HG03066 (cell line): Measurements from ENCODE around the gene KCTD1.

Experiments used
- ATAC-seq: cut with Tn5 transposase; IDR thresholded peaks from one replicate; pipeline ENCODE4 v1.9.1; 2021; ENCODE audit warnings: low read depth; ENCODE audit not compliant: unreplicated experiment

Gene KCTD1

DNA sequence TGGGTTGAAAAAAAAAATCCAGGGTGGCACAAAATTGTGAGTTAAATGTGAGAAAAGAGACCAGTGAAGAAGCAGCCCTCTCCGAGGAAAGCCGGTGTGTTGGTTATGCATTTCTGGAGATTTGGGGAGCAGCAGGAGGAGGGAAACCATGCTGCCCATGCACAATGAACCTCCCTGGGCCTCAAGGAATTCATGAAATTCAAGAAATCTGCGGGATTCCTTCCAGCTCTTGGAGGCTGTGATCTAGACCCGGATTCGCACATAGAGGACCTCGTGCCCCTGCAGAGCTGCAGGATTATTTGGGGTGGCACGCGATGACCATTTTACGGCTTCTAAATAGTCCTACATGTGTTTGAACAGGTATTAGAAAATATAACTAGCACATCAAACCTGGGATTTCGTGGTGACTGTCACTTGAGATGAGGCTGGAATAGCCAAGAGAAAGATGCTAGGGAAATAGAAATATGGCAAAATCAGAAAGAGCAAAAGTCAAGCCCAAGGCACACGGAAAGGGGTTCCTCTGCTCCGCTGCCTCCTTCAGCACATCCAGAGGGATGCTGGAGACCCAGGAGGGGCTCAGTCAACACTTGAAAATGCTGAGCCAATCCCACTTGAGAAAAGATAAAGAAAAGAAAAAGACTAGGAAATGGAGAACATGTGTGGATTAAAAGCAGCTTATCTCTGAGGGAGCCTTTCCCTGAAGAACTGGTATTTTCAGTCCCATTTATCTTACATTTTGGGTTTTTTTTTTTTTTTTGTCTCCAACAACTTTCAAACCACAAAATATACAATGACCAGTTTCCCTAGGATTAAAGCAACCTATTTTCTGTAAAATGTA is 22.0 kb downstream of the KCTD1 start:
- ATAC-seq, result no peak

DNA sequence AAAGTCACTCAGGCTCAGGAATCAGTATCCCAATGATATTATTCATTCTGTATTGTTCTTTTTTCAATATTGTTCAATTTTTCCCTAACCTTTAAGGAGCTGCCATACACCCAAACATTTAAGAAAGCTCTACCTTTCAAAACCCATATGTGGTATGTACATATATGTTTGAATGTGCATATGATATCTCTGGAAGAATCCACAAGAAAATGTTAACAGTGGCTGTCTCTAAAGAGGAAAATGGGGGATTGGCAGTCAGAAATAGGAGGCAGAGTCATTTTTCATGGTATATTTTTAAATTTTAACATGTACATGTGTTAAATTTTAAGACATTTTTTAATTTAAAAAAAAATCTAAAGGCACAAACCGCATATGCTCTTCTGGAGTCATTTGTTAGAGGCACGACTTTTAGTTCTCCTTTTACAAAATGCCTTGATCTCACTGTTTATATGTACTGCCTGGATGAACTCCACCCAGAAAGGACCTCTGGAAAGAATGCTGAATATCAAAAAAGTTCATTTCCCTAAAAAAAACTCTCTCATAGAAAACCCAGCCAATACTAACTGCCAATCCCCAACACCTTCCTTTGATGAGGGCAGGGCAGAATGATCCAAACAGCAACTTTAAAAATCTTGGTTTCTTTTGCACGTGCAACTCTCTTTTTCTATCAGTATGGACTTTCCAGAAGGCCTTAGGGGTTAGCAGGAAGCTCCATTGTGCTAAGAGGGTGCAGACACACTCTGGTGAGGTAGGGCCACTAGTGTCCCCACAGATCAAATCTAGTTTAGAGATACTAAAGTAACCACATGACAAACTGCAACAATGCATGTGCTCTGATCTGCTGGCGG is 23.6 kb downstream of the KCTD1 start:
- ATAC-seq, result no peak

DNA sequence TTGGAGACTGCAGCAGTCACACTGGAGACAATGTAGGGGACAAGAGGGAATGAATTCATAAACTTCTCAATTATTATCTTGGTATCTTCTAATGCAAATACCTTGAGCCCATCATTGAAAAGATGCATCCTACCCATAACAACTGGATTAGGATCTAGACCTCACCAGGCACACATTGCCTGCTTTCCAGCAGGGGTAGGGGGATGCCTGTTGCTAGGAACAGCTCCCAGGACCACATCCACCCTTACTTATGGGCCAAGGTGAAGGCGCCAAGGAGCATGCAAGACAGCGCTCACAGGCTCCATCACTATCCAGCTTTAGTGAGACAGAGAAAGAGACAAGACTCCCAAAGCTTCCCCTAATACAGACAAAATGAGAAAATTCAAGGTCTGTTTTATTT is 24.4 kb downstream of the KCTD1 start:
- no peak for ATAC-seq

DNA sequence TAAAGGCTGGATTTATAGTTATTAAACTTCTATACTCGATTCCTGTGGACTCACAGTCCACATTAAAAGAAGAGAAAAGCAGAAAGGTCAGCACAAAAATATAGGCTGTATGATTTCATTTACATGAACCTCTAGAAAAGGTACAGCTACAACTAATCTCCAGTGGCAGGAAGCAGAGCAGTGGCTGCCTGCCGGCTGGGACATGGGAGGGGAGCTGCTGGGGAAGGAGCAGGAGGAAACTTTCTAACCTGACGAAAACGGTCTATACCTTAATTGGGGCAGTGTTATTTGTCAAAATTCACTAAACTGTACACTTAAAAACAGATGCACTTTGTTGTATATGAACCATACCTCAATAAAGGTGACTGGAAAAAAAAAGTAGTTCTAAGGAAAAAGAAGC is 26.7 kb downstream of the KCTD1 start:
- no peak for ATAC-seq

DNA sequence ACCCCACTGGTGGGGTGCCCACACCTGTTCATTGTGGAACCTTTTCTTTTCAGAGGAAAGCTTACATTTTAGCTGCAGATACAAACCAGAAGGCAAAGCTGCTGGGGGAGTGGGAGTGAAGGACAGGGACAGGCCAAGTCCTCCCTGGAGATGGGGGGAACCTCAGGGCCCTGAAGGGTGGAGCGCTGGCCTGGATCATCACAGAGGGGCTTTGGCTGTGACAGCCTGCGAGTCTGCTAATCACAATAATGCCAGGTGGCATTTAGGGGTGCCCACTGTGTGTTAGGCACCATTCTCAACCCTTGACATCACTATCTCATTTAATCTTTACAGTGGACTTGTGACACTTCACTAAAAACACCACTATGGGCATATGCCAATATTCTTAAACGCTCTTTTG is 27.4 kb downstream of the KCTD1 start:
- no peak for ATAC-seq

DNA sequence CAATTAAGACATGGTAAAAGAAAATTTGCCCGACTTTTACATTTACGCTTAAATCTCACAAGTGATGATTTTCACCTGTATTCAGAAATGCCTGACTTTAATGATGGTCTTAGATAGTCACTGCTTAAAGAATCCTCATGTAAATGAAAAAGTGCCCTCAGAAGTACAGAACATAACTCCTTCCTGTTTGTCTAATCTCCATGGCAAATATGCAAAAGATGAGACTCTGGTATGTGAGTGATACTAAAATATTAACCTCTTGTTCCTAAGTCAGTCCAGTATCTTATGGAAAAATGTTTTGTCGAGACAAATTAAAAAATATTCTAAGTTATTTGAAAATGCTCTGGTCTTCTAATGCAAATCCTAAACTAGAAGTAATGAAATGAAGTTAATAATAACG is 29.2 kb downstream of the KCTD1 start:
- ATAC-seq, result no peak

DNA sequence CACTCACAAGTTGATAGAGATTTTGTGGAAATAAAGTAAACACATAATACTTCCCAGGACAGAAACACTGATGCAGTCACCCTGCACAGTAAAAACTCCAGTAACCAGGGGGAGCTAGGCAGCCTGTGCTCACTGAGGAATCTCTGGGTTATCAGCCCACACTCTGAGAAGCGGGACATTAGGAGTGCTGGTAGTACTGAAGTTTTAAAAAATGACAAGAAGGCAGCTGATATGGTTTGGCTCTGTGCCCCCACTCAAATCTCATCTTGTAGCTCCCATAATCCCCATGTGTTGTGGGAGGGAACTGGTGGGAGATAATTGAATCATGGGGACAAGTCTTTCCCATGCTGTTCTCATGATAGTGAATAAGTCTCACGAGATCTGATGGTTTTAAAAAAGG is 31.4 kb downstream of the KCTD1 start:
- no peak for ATAC-seq

DNA sequence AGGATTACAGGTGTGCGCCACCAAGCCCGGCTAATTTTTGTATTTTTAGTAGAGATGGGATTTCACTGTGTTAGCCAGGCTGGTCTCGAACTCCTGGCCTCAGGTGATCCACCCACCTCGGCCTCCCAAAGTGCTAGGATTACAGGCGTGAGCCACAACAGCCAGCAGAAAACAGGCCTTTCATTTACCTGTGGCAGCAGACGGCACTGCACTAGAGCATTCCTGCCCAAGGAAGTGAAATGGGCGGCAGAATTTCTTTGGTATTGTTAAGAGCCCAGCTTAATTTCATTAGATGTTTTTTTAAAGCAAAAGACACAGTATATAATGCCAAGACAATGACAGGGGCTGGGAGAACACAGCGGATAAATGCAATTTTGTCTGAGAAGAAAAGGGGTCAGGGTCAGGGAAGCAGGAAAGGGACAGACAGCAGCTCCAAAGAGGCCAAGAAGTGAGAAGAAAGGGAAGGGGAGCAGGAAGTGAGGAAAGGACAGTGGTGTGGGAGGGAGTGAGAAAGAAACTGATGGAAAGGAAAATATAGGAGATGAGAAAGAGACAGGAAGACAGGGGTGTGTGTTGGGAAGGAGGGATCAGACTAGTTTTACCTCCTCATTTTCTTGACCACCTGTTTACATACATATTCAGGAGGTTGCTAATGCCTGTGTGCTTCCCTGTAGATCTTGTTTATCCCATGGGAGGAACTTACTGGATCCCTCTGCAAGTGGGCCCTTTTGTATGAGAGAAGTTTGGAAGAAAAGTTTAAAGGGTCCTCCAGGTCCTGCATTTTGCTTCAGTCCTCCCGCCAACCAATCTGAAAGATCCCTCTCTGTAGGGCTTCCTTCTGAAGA is 32.5 kb downstream of the KCTD1 start:
- ATAC-seq, result no peak

DNA sequence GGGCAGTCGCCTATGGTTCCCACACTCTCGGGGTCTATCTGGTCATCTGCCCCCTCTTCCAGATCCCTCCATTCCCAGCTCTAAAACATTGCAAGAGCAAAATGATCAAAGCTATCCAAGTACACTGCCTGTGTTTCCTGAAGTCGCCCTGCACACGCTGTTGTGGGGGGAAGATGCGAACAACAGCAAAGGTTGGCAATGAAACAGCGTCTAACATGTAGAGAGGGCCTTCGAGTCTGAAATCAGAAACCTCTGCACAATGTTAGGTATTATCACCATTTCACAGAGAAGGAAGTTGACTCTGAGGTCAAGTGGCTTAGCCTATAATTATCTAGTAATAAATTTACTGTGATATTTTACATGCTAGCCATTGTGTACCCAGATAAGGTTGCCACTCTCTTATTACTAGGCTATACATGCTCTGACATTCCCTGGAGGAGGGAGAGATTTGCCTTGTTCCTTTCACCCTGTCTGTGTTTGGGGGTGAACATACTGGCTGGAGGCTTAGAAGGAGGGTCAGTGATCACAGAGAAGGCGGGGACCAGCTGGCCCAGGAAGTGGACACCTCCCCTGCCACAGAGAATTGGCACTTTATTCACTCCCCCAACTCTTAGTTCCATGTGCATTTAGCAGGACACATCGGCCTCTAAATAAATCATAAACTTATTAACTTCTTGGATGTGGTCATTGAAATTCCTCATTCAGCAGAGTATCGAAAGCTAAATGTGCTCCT is 36.8 kb downstream of the KCTD1 start:
- ATAC-seq, result no peak

DNA sequence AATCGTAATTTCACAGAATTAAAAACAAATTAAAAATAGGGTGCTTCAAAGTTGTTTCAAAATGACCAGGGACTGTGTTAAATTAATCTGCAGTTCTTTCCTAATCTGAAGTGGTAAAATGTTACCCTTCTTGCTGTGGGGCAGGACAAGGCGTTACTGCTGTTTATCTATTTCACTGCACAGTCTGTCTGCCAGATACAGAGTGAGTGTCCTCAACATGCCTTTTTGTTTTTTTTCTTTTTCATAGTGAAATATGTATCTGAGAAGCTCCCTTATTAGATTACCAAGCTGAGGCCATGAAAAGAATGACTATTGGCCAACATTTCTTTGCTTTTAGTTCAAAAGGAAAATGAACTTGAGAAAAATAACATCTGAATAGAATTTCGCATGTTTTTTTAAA is 38.0 kb downstream of the KCTD1 start:
- ATAC-seq, result no peak

DNA sequence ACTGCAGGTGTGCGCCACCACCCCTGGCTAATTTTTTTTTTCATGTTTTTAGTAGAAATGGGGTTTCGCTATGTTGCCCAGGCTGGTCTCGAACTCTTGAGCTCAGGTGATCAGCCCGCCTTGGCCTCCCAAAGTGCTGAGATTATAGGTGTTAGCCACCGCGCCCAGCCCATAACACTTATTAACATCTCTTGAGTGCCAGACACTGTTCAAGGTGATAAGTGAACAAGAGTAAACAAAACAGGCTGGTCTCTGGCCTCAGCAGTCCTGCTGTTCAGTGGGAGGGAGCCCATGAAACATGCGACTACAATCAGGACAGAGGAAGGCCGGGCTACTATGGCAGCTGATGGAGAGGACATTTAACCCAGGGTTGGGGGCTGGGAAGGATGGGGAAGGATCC is 42.3 kb downstream of the KCTD1 start:
- ATAC-seq, result no peak

DNA sequence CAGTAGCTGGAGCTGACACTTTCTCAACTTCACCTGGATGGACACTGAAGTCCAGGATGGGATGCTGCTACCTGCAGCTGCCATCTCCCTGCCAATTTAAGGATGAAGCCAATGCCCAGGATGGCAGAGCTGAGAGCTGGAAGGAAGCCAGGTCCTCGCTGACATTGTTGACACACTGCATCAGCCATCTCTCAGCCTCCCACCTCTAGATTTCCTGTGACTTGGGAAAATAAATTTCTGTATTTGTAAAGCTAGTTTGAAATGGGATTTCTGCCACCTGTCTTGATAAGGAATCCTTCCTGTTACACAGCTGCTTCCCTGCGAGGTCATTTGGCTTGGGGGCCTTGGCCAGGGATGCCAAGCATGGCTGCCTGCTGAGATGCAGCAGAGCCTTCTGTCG is 43.5 kb downstream of the KCTD1 start:
- ATAC-seq, result no peak

DNA sequence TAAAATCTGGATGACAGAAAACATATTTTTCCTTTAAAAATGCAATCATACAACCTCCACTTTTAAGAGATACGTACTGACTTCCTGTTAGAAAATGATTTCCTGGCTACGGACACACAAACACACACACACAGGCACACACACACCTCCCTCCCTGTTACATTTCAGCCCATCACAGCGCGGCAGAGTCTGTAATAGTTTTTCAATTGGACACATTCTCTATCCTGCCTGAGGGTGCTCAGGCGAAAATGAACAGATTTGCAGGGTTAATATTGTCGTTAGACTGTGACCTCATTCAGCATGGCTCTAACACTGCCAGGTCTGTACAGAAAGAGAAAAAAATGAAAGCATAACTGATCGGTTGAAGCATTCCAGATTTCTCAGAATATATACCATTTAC is 45.0 kb downstream of the KCTD1 start:
- ATAC-seq, result no peak

DNA sequence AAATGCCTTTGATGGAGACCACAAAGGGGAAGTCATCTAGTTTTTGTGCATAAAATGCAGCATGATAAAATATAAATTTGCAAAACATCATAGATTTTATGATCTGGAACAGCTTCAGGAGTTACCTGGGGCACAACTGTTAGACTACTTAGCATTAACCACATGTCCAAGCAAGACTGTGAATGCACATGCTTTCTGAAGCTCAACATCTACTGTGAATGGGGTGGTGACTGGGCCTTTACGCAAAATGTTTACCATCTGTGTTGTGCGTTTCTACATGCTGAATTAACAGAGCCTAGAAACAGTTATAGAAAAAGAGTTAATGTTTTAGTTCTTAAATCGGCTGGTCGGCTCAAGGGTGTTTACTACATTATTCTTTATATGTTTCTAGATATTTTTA is 45.5 kb downstream of the KCTD1 start:
- ATAC-seq, result no peak

DNA sequence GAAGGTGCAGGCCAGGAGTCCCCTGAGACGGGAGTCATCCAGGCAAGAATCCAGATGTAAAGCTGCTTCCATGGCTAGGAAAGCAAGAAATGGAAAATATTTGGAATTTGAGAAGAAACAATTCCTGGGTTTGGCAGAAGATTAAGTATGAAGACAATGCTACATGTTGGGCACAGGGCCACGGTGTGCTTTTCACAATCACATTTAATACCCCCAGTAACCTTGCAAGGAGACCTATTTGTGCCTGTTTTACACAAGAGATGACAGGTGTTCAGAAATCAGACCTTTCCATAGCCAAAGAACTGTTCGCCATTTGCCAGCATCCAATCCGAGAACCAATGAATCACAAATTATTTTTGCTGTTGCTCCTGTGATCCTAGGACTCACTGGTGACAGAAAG is 50.5 kb downstream of the KCTD1 start:
- ATAC-seq, result no peak

DNA sequence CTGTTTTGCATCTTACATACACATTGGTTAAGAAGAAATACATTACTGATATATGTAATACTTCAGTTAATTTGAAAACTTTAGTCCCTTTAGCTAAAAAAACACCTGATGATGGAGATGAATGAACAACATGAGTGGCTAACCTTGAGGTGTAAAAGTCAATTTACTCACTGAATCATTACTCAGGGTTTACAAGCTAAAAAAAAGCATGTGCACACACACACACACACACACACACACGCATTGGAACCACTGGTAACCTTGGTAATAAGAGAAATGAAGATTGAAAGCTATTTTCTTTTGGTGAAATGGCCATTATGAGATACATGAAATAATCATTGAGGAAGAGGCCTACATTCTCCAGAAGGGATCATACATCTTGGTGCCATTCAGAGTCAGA is 51.8 kb downstream of the KCTD1 start:
- ATAC-seq, result no peak

DNA sequence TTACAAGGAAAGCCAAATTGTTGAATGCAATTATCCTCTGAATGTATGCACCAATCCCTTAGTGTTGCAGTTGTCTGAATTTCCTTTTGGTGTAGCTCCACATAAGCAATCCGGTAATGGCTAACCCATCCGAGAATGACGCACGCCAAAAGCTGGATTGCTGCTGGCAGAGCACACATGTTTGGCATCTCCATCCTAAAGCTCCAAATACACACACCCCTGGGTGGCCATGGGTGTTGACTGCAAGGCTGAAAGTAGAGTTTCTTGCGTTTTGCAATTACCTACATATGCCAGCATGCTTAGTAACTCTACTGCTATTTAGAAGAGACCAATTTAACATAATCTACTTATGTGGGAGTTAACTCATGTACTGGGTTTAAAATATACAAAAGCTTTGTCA is 53.1 kb downstream of the KCTD1 start:
- no peak for ATAC-seq

DNA sequence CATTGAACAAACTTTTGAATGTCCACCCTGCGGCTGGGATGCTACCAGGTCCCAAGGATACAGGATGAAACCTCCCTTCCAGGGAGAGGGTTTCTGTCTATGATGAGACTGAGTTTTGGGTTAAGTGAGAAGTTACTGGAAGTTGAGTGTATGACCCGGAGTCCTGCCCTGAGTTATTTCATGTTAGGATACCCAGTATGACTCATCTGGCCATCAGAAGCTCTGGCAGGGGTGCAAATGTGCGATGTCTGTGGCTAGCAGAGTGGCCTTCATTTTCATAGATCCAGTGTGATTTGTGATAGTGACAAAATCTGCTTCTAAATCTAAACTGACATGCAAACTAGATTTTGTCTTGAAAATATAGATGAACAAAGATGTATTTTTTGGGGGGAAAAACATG is 55.3 kb downstream of the KCTD1 start:
- ATAC-seq, result no peak

DNA sequence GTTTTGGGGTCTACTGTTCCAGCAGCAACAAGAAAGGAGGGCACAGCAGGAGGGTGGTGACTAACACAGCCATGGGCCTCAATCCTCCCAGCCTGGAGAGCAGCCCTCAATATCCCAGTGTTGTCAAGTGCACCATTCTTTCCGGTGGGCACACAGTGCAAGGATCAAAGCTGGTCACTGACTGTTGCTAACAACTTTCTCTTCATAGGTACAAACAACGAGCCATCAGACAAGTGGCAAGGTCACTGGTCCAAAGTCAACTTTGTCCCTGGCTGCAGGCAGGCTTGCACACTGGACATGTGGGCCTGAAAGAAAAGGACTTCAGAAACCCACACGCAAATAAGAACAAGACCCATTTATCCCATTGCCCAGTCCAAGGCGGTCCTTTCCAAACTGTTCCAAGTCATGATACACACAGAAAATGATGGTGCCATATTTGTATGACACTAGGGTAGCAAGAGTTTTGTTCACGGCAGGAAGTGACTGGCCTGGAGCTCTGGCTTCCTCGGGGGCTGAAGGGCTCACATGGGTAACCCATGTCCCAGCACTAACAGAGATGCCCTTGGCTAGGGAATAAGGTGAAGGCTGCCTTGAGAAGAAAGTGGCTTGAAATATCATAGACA is 57.0 kb downstream of the KCTD1 start:
- ATAC-seq, result no peak

DNA sequence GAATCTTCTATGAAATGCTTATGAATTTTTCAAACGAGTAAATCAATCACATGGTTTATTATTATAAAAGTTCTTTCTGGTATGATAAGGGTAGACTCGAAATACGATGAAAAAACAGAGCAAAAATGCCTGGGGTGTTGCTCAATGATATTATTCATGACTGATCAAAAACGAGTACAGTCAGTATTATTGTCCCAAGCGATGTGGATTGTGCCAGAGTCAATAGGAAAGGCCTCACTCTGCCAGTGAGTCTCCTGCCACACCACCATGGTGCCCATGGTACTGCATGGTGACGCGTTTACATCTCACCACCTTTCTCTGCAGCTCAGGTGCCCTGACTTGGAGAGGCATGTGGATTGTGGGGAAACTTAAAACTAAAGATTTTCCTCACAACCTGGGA is 58.5 kb downstream of the KCTD1 start:
- no peak for ATAC-seq
